SK-N-MC (cell line): ENCODE data around the gene PIGW.

Source experiments
- EZH2 ChIP-seq: fragments of 200-600 bp; sonication (generic); IDR thresholded peaks from one replicate; pipeline ENCODE4 v1.6.1; 2017; ENCODE audit warnings: antibody characterized with exemption
- FOXP2 ChIP-seq: optimal IDR thresholded peaks from 2 replicates; pipeline ENCODE3; 2011; ENCODE audit warnings: mild to moderate bottlenecking, moderate library complexity; ENCODE audit not compliant: insufficient read depth; ENCODE audit errors: extremely low read length, control extremely low read depth
- POLR2AphosphoS5 ChIP-seq: IDR thresholded peaks from 2 replicates; pipeline ENCODE4 v1.6.1; 2012; ENCODE audit warnings: mild to moderate bottlenecking, low read depth, low read length, borderline replicate concordance

DNA sequence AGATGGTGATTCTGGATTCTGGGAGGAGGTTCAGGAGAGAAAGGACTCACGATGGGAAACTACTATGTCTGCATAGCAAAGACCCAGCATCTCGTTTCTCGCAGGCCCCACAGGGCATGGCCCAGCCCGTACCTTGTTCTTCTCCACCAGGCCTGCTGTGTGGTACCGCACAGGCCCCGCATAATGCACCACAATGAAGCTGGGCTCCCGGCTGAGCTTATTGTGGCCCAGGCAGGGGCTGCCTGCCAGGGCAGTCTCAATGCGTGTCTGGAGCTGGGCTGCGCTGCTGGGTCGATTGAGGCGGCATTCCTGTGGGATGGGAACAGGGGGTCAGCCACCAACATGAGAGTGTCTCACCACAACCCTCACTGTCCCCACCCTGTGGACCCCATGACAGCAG lies 28.0 kb upstream of the PIGW start:
- no peak for TF ChIP-seq POLR2AphosphoS5
- TF ChIP-seq EZH2 = no peak
- no peak for TF ChIP-seq FOXP2
